ENCODE measurements around the gene LIM2.
A peak's percentile ranks its signal among the peaks of the same experiment; 100 is the strongest.

LIM2 gene

DNA sequence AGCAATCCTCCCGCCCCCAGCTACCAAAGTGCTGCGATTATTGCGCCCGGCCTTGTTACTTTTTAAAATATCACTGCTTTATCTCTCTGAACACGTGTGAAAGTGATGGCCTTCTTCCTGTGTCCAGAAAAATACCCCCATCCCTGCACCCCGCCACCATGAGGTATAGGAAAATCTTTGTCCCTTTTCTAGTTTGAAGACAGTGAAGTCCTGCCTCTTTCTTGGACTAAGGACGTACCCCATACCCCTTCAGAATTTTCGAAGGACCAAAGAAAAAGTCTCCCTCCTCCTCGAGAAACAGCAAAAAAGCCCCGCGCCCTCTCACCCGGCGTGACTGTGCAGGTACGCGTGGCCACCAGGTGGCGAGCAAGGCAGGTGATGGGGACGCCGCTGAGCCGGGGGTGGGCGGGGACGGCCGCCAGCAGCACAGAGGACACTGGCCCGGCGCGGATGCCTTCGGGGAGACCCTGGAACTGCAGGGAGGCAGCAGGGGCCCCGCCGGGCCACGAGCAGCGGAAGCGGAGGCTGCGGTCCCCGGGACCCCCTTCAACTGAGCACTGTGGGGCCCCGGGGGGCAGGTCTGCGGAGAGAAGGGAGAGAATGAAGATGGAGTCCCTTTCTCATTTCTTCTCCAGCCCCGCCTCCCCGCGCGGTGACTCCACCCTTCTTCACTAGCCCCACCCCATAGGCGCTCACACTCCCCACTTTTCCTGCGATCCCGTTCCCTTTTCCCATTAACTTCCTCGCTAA, 49.0 kb downstream of the LIM2 start:
- peak; percentile 73 to 80 for ATAC-seq

DNA sequence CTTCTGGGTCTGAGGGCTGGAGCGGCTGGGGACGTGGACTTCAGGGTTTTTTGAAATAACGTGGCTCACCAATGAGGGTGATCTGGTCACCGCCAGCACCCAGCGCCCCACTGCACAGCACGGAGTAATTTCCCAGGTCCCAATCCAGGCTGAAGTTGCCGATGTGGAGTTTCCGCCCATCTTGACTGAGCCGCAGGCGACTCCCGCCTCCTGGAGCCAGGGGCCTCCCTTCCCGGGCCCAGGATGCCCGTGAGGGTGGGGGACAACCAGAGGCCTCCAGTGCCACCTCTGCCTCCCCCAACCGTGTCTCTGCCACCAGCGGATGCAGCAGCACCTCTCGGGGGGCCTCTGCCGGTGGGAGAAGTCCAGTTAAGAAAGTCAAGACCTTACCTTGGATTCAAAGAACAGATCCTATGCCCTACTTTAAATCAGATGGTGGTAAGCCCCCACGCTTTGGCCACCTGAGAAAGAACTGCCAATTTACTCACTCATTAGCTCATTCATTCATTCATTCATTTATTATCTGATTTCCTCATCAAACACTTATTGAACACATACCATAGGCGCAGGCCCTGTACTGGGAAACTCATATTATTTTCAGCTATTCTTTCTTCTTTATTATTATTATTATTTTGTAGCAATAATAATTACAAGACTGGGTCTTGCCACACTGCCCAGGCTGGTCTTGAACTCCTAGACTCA, 49.8 kb downstream of the LIM2 start:
- no peak for ATAC-seq

DNA sequence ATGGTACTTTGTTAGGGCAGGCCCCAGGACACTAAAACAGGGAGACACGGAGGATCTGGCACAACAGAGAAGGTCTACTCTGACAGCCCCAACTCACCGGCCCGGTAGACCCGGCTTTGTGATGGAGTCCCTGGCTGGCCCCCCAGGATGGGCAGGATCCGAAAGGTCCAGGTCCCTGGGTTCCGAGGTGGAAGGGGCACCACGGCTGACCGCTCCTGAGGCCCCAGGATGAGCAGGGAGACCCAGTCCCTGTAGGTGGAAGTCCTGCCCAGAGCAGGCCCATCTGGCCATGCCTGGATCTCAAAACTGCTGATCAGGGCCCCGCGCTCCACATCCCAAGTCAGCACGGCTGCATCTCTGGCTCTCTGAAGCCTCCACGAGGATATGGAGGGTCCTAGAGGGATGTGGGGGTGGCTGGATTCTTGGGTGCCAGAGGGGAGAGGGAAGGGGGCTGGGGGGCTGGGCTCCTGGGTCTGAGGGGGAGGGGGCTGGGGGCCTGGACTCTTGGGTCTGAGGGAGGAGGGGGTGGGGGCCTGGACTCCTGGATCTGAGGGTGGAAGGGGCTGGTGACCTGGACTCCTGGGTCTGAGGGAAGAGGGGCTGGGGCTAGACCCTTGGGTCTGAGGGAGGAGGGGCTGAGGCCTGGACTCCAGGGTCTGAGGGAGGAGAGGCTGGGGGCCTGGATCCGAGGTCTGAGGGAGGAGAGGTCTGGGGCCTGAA, 50.5 kb downstream of the LIM2 start:
- ATAC-seq: no peak

DNA sequence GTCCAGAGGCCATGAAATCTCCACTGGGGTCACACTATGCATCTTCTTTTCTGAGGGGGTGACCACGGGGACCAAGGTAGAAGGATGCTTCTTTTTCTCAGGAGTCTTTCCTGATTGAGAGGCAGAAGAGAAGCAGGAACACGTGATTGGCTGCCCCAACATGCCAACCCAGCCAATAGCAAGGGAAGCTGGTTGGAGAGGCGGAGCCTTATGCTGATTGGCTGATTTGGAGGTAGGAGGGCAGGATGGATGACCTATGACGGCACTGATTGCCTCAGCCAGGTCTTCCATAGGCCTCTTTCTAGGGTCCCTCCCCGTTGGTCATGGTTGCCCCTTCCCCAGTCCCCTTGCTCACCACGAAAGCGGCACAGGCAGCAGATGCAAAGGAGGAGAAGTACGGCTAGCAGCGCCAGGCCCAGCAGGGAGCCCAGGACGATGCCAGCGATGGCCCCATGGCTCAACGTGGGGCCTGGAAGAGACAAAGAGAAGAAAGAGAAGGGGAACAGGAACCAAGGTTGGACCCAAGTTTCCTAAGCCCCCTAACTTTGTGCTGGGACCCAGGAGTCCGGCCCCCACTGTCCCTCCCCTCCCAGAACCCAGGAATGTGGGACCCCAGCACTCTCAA, 53.8 kb downstream of the LIM2 start:
- ATAC-seq: no peak

DNA sequence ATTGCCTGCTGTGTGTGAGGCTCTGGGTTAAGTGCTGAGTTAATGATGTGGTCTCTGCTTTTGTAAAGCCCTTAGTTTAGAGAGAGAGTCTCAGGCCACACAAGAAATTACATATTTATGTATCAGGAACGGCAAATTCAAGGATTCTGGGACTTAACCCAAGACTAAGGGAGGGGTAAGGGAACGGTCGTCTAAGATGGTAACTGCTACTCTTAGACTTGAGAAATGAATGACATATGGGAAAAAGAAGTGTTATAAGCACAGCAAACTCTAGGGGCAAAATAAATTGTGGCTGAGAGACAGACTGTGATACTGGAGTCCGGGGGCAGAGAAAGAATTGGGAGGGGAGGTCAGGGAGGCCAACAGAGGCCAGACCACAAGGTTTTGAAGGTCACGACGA, 56.1 kb downstream of the LIM2 start:
- no peak for ATAC-seq

DNA sequence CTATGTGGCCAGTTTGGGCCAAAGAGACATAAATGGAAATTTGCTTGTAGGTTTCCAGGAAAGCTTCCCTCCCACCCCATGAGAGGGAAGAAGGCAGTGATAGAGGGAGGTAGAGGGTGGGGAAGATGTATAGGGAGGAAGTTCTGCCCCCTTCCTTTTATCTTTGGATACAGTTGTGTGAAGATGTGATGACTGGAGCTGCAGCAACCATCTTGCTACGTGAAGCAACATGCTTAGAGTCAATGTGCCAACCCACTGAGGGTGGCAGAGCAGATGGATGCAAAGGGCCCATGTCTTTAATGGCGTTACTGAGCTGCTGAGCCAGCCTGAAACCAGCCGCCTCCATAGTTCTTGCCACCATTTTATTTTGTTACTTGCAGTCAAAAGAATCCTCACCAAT, 56.6 kb downstream of the LIM2 start:
- no peak for ATAC-seq

DNA sequence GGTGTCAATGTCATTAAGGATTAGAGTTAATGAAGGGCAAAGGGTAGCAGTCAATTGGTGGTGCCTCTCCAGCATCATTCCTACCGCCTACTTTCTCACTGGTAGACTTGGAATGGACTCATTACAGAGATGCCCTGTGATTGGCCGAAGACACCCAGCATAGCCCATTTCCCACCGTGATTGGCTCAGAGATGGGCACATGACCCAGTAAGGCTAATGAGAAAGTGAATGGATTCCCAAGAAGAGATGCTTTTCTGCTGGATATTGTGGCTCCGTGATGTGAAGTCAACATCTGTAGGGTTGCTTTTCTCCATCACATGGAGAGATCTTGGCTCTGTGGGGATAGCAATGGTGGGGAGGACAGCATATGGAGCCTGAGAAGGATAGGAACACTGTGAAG, 57.4 kb downstream of the LIM2 start:
- no peak for ATAC-seq
